GM18499 (cell line): Measurements from ENCODE around the gene UBE2D2.
A peak's percentile ranks its signal among the peaks of the same experiment; 100 is the strongest.
"Not testable (repeated sequence)": the region's sequence is repeated elsewhere in the genome, so short reads cannot be mapped to it uniquely, and the experiment has no call there.

ENCODE experiments used
- ATAC-seq: cut with Tn5 transposase; IDR thresholded peaks from one replicate; pipeline ENCODE4 v1.9.1; 2021; ENCODE audit warnings: moderate number of reproducible peaks; ENCODE audit not compliant: insufficient read depth, unreplicated experiment

The UBE2D2 gene

DNA sequence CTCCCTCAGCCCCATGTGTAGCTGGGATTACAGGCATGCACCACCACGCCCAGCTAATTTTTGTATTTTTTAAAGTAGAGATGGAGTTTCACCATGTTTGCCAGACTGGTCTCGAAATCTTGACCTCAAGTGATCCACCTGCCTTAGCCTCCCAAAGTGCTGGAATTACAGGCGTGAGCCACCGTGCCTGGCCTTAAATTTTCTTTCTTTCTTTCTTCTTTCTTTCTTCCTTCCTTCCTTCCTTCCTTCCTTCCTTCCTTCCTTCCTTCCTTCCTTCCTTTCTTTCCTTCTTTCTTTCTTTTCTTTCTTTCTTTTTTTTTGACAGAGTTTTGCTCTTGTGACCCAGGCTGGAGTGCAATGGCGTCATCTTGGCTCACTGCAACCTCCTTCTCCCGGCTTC lies 14.5 kb upstream of the UBE2D2 start:
- not testable (repeated sequence) for ATAC-seq

DNA sequence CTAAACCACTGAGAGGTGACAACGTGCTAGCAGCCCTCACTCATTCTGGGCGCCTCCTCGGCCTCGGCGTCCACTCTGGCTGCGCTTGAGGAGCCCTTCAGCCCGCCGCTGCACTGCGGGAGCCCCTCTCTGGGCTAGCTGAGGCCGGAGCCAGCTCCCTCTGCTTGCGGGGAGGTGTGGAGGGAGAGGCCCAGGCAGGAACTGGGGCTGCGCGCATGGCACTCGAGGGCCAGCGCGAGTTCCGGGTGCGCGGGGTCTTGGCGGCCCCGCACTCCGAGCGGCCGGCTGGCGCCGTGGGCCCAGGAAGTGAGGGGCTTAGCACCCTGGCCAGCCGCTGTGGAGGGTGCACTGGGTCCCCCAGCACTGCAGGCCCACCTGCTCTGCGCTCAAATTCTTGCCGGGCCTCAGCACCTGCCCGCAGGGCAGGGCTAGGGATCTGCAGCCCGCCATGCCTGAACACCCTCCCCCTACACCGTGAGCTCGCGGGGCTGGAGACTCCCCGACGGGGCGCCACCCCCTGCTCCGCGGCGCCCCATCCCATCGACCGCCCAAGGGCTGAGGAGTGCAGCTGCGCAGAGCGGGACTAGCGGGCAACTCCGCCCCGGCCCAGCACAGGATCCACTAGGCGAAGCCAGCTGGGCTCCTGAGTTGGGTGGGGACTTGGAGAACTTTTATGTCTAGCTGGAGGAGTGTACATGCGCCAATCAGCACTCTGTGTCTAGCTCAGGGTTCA lies 11.8 kb upstream of the UBE2D2 start:
- no peak for ATAC-seq

DNA sequence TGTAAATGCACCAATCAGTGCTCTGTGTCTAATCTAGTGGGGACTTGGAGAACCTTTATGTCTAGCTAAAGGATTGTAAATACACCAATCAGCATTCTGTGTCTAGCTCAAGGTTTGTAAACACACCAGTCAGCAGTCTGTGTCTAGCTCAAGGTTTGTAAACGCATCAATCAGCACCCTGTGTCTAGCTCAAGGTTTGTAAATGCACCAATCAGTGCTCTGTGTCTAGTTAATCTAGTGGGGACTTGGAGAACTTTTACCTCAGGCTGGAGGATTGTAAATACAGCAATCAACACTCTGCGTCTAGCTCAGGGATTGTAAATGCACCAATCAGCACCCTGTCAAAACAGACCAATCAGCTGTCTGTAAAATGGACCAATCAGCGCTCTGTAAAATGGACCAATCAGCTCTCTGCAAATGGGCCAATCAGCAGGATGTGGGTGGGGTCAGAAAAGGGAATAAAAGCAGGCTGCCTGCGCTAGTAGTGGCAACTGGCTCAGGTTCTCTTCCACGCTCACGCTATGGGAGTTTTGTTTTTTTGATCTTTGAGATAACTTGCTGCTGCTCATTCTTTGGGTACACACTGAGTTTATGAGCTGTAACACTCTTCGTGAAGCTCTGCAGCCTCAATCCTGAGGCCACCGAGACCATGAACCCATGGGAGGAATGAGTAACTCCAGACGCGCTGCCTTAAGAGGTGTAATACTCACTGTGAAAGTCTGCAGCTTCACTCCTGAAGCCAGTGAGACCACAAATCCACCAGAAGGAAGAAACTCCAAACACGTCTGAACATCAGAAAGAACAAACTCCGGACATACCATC lies 10.9 kb upstream of the UBE2D2 start:
- not testable (repeated sequence) for ATAC-seq

DNA sequence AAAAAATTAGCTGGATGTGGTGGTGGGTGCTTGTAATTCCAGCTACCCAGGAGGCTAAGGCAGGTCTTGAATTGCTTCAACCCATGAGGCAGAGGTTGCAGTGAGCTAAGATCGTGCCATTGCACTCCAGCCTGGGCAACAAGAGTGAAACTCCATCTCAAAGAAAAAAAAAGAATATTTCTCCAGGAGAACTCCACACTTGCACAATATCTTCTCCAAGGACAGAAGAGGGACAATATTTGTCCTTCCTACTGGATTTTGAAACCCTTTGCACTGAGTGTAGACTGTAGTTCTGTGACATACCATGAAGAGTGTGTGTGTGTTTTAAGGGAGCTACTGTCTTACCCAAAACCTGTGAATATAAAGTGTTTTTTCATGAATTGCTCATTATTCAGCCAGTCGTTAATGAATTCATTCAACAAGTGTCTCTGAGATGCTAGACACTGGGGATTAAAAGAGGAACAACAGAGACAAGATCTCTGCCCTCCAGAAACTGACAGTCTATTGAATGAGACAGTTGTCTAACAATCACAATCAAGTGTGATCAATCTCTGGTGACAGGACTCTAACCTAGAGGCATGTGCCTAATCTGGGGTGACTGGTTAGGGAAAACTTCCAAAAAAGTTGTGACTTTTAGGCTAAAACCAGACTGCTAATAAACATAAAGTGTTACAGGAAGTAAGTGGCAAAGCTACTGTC lies 9.8 kb upstream of the UBE2D2 start:
- ATAC-seq = no peak

DNA sequence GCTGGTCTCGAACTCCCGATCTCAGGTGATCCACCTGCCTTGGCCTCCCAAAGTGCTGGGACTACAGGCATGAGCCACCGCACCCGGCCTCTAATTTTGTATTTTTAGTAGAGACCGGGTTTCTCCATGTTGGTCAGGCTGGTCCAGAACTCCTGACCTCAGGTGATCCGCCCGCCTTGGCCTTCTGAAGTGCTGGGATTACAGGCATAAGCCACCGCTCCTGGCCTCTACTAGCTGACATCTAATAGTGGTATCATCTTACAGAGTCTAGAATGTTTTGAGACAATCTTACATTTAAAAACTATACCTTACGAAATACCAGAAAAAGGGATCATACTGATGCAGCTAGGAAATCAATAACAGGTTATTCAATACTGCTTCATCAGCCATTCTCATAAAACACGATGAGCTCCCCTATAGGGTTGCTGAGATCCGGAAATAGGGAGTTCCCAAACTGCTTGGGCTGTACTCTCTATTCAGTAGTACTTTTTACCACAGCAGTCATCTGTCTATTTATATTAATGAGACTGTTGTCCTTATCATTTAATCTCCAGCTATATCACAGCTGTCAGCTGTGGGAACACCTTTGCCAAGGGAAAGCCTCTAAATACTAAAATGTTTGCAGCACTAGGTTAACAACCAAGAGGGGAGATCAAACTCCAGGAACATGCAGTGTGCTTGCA lies 8.1 kb upstream of the UBE2D2 start:
- no peak for ATAC-seq

DNA sequence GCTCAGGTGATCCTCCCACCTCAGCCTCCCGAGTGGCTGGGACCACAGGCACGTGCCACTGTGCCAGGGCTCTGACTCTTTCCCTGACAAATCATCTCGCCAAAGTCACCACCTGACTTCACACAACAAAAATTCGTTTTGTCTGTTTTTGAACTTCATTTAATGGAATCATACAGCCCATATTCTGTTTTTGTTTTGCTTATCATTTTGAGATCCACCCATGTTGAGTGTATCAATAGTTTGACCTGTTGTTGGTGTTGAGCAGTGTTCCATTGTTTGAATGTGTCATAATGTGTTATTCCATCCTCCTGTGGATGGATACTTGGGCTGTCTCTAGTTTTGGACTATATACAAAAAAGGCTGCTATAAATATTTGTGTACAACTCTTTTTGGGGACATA lies 6.9 kb upstream of the UBE2D2 start:
- ATAC-seq = no peak

DNA sequence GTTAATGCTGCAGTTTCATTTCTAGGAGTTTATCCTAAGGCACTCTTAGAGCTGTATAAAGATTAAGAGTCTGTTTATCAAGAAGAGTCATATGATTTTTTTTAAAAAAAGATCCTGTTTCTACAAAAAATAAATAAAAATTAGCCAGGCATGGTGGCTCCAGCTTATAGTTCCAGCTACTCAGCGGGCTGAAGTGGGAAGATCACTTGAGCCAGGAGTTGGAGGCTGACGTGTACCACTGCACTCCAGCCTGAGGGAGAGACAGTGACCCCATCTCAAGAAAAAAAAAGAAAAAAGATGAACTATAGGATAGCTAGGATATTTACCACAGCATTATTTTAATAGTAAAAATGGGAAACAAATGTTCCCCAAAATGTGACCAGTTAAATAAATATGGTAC lies 3.3 kb upstream of the UBE2D2 start:
- no peak for ATAC-seq

DNA sequence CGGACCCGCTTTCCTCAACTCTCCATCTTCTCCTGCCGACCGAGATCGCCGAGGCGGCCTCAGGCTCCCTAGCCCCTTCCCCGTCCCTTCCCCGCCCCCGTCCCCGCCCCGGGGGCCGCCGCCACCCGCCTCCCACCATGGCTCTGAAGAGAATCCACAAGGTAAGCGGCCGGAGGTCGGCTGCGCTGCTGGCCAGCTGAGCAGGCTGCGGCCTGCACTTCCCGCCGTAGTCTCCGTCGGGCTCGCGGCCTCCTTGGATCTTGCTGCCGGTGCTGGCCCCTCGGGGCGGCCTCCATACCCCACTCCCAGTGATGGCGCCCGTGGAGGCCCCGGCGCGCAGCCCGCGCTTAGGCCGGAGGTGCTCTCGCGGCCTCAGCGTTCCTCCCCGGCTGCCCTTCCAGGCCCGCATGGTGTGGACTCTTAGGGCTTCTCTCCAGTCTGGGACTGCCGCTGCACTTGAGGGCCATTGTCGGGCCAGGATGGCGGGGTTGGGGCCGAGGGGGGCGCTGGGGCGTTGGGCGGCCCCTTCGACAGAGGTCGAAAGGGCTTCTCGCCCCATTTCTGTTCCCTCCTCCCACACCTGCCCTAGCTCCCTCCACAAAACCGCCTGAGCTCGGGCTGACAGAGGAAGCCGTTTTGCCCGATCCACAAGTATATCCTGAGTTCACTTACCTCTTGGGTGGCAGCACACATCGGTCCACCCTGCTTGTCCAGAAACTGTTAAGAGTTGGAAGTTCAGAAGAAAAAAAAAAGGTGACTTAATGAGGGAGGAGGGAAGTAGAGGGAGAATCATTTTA lies 714 bp downstream of the UBE2D2 start:
- ATAC-seq = no peak

DNA sequence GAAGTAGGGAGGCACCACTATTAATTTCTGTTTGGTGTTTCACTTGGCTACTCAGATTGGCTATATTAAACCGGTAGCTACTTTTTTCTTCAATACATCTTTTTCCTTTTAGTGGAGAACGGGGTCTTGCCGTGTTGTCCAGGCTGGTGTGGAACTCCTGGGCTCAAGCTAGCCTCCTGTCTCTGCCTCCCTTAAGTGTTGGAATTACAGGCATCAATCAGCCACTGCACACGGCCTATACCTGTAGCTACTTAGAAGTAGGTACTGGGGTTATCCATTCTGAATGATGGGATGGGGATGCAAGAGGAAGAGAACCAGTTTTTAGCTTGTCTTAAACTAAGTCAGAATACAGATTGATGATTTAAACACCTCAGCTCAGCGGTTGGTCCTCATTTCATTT lies 1.7 kb downstream of the UBE2D2 start:
- ATAC-seq = no peak

DNA sequence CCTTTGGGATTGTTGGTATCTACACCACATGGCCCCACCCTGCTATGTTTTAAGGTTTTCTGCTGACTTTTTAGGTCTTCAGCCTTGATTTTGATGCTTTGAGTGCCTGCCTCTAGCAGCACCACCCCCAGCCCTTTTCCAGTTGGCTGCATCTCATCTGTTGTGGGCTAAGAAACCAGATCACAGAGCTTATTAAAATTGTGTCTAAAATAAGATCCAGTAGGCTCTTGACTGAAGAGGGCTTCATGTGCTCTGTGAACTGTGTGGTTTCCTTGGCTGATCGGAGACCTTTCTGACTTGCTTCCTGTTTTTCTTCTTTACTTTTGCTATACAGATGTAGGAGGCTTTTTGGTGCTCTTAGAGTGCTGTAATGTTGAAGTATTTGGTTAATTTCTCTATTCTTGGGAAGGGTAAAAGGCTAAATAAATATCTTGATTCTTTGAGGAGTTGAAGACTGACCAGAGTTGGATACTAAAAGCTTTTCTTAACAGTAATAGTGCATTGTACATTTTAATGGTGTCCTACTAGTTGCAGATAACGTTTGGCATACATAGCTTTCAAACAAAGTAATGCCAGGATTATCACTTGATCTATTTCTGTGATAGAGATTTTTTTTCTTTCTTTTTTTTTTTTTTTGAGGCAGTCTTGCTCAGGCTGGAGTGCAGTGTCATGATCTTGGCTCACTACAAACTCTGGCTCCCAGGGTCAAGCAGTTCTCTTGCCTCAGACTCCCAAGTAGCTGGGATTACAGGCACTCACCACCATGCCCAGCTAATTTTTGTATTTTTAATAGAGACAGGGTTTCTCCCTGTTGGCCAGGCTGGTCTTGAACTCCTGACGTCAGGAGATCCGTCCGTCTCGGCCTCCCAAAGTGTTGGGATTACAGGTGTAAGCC lies 4.5 kb downstream of the UBE2D2 start:
- peak; percentile 33 for ATAC-seq

DNA sequence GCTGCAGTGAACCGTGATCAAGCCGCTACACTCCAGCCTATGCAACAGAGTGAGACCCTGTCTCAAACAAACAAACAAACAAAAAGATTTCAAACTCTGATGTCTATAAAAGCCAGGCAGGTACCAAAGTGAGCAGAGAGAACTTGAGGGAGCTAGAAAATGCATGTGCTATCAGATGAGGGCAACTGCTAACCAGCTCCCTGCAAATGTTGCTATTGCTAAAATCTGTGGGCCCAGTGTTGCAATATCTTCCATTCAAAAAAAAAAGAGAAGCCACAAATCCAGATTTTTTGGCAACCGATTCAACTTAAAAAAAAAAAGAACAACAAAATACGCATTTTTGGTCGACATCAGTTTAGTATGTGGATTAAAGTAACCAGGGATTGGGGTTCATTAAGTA lies 5.5 kb downstream of the UBE2D2 start:
- no peak for ATAC-seq

DNA sequence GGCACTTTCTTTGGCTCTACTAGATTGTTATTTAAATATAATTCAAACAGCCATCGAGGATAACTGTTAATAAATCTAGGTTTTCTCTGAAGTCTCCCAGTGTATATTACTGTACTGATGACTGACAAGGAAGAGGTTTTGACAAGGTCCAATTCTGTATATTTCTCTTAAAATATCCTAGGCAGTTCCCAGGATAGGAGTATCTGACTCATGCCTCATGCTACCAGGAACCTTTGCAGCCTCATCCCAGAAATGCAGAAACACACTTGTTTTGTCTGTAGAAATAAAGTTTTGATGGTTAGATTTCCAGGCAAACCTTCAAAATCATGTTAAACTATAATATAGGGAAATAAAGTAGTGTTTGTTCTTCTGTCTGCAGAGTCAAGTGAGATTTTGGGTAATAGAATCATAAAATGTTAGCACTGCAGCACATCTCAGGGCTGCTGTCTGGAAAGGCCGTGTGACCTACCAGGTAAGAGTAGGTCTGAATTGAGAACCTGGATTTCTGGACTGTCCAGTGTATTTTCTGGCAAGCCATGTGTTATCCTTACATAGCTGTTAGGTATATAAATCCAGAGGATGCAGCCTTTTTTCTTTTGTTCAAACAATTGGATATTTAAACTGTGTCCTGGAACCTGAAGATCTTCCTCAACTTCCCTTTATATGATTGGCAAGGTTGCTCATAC lies 8.3 kb downstream of the UBE2D2 start:
- ATAC-seq = no peak

DNA sequence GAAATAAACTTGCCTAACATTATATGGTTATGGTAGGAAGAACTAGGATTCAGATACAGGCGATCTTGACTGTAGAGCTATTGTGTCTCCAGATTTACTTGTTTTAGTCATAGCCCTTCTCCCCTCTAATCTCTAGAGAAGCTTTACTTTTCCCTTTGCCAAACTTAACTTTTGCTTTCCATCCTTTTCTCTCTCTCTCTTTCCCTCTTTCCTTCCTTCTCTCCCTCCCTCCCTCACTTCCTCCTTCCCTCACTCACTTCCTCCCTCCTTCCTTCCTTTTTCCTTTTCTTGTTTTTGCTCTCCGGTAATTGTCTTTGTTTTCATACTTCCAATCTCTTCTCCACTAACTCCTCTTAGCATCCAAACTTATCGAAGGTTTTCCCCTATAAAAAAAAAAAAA lies 10.4 kb downstream of the UBE2D2 start:
- ATAC-seq = no peak

DNA sequence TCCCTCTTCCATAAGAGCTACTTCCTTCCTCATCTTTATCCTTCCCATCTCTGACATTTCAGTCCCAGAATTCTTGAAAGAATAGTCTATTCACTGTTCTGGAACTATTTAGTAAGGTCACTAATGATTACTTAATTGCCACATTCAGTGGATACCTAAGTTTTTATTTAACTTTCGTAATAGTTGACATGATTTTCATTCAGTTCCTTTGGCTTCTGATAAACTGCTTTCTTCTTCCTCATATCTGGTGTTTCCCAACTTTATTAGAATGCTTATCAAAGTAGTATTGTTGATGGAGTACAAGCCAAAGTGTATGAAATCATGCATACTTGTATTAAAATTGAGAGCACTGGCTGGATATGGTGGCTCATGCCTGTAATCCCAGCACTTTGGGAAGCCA lies 10.8 kb downstream of the UBE2D2 start:
- ATAC-seq = no peak

DNA sequence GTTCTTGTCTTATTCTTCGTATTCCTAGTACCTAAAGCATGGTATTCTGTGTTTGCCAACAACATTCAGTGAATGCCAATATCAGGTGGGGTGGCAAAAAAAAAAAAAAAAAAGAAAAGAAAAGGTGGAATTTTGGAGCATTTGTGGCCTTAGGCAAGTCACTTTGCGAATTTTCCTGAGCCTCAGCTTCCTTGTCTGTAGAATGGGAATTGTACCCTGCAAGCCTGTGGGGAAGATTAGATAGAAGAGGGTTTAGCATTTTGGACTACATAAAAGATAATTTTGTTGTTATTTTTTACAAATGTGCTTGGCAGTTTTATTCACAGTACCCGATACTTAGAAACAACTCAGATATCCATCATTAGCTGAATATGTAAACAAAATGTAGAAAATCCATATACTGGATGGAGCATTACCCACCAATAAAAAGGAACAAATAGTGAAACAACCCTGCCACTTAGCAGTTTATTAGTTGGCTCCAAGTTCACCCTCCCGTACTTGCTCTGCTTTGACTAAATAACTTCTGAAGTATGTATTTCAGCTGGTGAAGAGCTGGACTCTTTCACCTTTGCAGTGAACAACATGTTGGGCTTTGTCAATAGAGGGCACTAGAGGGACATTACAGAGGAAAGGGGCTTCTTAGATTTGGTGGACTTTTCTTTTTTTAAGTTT lies 13.6 kb downstream of the UBE2D2 start:
- ATAC-seq = no peak

DNA sequence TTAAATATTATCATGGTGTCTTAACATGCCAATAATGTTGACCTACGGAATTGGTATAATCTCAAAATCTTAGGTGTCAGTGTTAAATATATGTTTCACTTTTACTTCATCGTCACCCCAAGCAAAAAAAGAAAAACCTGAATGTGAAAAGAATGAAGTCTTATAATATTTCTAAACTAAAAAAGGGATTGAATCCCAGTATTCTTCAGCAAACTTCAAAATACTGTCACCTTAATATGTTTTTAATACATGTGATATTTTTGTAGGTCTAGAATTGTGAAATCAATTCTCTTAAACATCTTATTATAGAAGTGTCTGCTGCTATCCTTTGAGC lies 14.1 kb downstream of the UBE2D2 start:
- no peak for ATAC-seq

DNA sequence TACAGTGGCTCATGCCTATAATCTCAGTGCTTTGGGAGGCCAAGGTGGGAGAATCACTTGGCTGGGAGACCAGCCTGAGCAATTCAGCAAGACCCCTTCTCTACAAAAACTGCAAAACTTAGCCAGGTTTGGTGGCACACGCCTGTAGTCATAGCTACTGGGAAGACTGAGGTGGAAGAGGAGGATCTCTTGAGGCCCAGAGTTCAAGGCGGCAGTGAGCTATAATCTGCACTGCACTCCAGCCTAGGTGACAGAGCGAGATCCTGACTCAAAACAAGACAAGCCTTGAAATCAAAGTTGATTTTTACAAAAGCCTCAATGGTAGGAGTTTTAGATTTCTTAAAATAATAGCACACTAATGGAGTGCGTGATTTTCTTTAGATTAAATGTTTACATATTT lies 14.6 kb downstream of the UBE2D2 start:
- ATAC-seq = no peak

DNA sequence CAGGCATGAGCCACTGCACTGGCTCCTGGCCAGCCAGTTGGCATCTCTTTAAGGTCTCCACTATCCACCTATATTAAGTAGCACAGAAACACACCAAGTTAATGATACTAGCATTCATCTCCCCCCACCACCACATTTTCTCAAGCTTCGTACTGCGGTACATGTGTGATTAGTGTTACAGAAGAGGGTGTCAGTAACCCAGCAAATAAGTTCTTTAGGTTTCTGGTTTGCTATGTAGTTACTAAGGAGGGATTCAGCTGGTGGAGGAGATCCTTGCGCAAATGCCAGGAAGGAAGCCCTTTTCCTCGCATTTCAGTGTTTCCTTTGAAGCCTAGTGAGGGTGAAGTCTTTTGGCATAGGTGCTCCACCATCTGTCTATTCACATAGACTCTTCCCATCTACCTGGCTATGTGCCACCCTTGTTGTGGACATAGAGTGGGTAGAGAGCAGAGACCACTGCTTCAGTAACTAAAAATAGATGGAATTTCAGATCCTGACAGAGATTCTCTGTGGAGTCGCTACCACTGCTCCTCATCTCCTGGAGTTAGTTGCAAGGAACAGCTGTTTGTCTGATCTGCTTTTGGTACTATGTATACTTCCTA lies 16.7 kb downstream of the UBE2D2 start:
- no peak for ATAC-seq
